Mesodermal cell (in vitro differentiated cells): ENCODE data around the gene S100PBP.
A peak's percentile ranks its signal among the peaks of the same experiment; 100 is the strongest.

Experiments
- H3K27ac ChIP-seq: 2 replicates; pipeline ENCODE4 v1.7.0; 2013; ENCODE audit warnings: mild to moderate bottlenecking, low read depth, low read length, moderate library complexity; ENCODE audit not compliant: severe bottlenecking
- H3K36me3 ChIP-seq: 2 replicates; pipeline ENCODE4 v1.7.1; 2013; ENCODE audit warnings: mild to moderate bottlenecking, low read length, moderate library complexity; ENCODE audit not compliant: control insufficient read depth, insufficient read depth
- H3K4me1 ChIP-seq: one replicate; pipeline ENCODE4 v1.7.1; 2013; ENCODE audit warnings: mild to moderate bottlenecking, low read length; ENCODE audit not compliant: insufficient read depth, control insufficient read depth, poor library complexity, severe bottlenecking
- H3K4me3 ChIP-seq: 2 replicates; pipeline ENCODE4 v1.7.0; 2013; ENCODE audit warnings: low read length, control low read depth, mild to moderate bottlenecking; ENCODE audit not compliant: insufficient read depth, poor library complexity, severe bottlenecking; ENCODE audit errors: extremely low read depth
- H3K9me3 ChIP-seq: 2 replicates; pipeline ENCODE4 v1.7.1; 2013; ENCODE audit warnings: mild to moderate bottlenecking, low read length, moderate library complexity; ENCODE audit not compliant: control insufficient read depth
- WGBS, 2 experiments: methylation state at CpG; one replicate each; pipeline ENCODE4 v1.1.5; 2013; ENCODE audit warnings: missing lambda C conversion rate in 2 of 2; ENCODE audit not compliant: insufficient coverage in 2 of 2; 5-methylcytosine and 5-hydroxymethylcytosine counted together

The S100PBP gene

DNA sequence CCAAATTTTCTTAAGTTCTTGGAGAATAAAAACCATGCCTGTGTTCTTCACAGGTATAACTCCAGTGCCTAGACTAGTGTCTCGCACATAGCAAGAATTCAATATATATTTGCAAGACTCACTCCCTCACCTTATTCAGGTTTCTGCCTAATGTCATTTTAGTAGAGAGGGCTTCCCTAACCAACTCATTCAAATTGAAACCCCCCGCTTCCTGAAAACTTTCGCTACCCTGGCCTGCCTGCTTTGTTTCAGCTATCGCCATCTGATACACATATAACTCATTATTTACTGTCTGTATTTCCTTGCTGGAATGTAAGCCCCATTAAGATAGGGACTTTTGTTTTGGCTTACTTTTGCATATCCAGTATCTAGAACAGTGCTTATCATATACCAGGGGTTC is 8.9 kb upstream of the S100PBP start:
- H3K4me1 ChIP-seq, result peaks cover 4% of the 10 kb centered on the region
- WGBS, 2 experiments, result 83 to 92% methylated on average over 1 to 2 of the region's 4 CpGs
- H3K36me3 ChIP-seq, result peaks cover 83% of the 10 kb centered on the region
- H3K27ac ChIP-seq, result no peak overlapping the region
- H3K9me3 ChIP-seq, result no peaks in the 10 kb centered on the region
- no peak overlapping the region for H3K4me3 ChIP-seq

DNA sequence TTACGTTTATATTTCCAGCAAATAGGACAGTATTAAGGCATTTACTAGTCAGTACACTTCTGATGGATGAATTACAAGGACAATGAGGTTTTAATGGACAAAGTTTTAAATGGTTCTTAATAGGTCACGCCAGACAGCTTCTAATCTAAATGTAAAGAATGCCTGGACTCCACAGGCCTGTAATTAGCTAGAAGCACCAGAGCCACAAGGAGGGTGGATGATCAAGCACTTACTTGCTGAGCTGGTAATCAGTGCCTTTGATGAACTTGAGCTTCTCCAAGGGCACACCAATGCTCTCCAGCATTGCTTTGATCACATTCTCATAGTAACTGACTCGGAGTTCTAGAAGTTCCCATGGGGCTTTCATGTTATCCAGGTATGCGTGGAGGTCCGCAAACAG is 7.1 kb upstream of the S100PBP start:
- Histone ChIP-seq H3K36me3 (peaks cover 91% of the 10 kb centered on the region), H3K9me3 (no peaks in the 10 kb centered on the region), H3K4me1 (peaks cover 4% of the 10 kb centered on the region), H3K27ac (no peak overlapping the region), H3K4me3 (no peak overlapping the region)
- WGBS, 2 experiments, result 92 to 95% methylated on average over 3 to 5 of the region's 5 CpGs

DNA sequence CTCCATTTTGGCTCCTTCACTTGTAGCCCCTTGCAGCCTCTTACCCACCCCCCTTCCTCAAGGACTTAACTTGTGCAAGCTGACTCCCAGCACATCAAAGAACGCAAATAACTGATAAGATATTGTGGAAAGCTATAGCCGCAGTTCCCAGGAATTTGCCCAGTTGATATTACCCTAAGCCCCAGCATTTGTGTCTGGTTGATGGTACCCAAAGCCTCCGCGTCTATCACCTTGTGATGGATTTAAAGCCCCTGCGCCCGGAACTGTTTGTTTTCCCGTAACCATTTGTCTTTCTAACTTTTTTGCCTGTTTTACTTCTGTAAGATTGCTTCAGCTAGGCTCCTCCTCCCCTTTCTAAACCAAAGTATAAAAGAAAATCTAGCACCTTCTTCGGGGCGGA is 6.2 kb upstream of the S100PBP start:
- WGBS, 2 experiments, result 77 to 93% methylated on average over 8 of the region's 9 CpGs
- Histone ChIP-seq H3K36me3 (peaks cover 86% of the 10 kb centered on the region), H3K9me3 (no peaks in the 10 kb centered on the region)

DNA sequence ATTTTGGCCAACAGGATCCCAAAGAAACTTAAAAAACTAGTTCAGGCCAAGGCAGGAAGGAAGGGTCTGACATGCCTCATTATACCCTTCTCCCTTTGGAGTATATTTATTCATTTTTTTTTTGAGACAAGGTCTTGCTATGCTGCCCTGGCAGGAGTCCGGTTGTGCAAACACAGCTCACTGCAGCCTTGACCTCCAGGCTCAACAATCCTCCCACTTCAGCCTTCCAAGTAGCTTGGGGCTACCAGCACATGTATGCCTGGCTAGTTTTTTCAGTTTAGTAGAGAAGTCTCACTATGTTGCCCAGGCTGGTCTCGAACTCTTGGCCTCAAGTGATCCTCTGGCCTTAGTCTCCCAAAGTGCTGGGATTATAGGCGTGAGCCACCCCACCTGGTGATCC is 5.5 kb upstream of the S100PBP start:
- Histone ChIP-seq H3K9me3 (no peaks in the 10 kb centered on the region), H3K4me3 (no peak overlapping the region), H3K36me3 (peaks cover 79% of the 10 kb centered on the region), H3K27ac (no peak overlapping the region), H3K4me1 (peaks cover 4% of the 10 kb centered on the region)
- WGBS, 2 experiments, result 100% methylated on average over 1 to 3 of the region's 3 CpGs

More for the DNA sequence above, 6.2 kb upstream of the S100PBP start:
- H3K4me1 ChIP-seq, result peaks cover 4% of the 10 kb centered on the region
- no peak overlapping the region for H3K4me3 ChIP-seq
- H3K27ac ChIP-seq, result no peak overlapping the region

DNA sequence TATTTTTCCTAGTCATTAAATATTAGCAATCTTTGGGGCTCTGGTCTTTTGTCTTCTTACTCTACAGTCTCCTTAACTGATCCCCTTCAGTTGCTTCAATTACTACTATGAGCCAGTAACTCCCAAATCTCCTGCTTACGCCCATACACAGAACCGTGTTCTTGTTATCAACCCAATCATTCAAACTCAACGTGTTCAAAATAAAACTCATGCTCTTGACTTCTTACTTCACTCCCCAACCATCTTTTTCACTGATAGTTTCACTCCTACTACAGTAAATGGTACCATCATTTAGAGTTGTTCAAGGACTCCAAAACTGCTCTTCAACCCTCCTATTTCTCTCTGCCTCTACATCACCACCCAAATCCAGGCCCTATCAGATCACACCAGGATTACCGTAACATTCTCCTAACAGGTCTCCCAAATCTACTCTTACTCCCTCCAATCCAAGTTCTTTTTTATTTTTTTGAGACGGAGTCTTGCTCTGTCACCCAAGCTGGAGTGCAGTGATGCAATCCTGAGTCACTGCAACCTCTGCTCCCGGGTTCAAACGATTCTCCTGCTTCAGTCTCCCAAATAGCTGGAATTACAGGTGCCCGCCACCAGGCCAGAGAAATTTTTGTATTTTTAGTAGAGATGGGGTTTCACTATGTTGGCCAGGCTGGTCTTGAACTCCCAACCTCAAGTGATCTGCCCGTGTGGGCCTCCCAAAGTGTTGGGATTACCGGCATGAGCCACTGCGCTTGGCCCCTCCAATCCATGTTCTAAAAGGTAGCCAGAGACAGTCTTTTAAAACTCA is 3.3 kb upstream of the S100PBP start:
- no peak overlapping the region for H3K4me3 ChIP-seq
- 91 to 92% methylated on average over 10 of the region's 11 CpGs for WGBS, 2 experiments

DNA sequence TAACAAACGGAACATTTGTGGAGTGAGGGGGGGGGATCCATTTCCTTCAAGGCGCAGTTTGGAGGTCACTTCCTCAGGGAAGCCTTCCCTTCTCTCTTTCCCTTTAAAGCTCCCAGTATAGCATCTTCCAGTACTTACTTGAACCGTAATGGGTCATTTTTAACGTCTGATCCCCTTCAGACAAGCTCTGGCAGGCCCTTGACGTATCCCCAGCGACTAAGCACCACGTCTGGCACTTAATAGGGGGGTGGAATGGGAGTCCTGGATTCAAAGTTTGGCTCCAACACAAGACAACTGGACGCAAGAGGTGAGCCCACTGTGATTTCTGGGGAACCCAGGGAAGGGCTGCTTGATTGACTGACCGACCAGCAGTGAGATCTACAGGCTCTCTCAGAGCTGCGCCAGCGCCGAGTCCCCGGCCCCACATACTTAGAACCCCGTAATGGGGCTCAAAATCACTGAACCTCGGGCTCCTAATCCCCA is 736 bp upstream of the S100PBP start:
- Histone ChIP-seq H3K36me3 (peaks cover 42% of the 10 kb centered on the region), H3K4me1 (peaks cover 7% of the 10 kb centered on the region), H3K4me3 (peak overlapping the region; percentile 97), H3K27ac (peak overlapping the region; percentile 96), H3K9me3 (no peaks in the 10 kb centered on the region)
- WGBS, 2 experiments, result 0% methylated on average over 12 to 13 of the region's 15 CpGs

More for the DNA sequence above, 3.3 kb upstream of the S100PBP start:
- Histone ChIP-seq H3K9me3 (no peaks in the 10 kb centered on the region), H3K27ac (no peak overlapping the region), H3K4me1 (peaks cover 9% of the 10 kb centered on the region), H3K36me3 (peaks cover 57% of the 10 kb centered on the region)

DNA sequence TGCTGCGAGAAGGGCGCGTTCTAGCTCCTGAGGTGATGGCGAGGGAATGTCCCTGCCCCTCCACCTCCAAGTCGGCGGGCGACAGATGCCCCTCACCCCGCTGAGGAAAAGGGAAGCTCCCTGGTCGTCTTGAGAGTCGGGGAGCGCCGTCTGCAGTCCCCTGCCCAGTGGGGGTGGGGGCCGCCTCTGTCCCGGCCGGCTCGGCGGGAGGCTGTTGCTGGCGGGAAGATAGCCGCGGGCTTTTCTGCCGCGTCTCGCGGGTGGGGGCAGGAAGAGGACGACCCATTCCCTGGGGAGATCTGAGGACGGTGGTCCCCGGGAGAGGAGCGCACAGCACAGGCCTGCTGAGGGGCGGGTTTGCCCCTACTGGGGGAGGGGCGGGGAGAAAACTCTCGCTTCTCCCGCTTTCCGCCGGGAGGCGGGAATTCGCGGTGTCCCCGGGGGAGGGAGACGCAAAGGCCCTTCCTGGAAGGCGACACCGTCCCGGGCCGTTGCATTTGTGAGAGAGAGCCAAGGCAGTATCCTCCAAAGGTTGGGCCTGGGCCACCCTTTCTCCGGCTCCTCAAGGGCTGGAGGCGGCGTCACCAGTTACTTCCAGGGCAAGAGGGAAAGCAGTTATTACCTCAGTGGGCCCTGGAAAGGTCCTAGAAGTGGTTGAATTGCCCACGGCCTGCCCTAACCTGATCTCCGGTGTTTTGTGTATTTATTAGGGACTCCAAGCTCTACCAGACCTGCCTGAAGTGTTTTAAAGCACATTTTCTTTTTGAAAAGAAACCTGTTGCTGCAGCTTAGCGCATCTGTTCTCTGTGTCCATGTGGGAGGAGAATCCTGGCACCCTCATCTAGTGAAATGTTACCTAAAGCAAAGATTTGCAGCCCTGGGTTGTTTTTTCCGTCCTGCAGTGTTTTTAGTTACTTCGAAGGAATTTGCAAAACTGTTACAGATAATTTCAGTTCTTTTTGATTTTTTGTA is 648 bp downstream of the S100PBP start:
- Histone ChIP-seq H3K4me1 (peaks cover 5% of the 10 kb centered on the region), H3K9me3 (no peaks in the 10 kb centered on the region), H3K4me3 (peak overlapping the region; percentile 97), H3K27ac (peak overlapping the region; percentile 94), H3K36me3 (peaks cover 35% of the 10 kb centered on the region)
- WGBS, 2 experiments, result 3 to 5% methylated on average over 28 to 32 of the region's 51 CpGs

DNA sequence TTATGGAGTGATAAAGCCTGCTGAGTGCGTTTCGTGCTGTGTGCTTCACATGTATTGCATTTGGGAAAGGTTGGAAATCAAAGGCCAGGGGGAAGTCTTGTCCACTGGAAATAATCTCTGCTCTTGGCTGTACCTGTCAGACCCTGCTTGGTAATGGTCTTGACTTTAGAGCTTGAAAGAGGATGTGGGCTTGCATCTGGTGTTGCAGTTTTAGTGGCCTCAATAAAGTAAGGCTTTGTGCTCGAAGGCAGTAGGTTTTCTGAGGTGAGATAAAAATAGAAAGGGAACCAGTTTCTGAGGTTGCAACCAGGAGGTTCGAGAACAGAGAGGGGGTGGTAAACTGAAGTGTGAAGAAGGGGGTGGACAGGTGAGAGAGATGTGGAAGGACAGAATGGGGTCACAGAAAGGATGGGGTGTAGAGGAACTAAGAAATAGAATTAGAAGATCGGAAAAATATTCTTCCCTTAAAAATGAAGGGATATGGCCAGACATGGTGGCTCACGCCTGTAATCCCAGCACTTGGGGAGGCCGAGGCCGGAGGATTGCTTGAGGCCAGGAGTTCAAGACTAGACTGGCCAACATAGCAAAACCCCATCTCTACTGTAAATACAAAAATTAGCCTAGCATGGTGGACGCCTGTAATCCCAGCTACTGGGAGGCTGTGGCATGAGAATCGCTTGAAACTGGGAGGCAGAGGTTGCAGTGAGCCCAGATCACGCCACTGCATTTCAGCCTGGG is 1.5 kb downstream of the S100PBP start:
- WGBS, 2 experiments, result 72 to 82% methylated on average over 5 to 9 of the region's 11 CpGs
- H3K9me3 ChIP-seq, result no peaks in the 10 kb centered on the region
- H3K27ac ChIP-seq, result peak overlapping the region; percentile 94
- peaks cover 5% of the 10 kb centered on the region for H3K4me1 ChIP-seq
- peak overlapping the region; percentile 97 for H3K4me3 ChIP-seq
- H3K36me3 ChIP-seq, result peaks cover 28% of the 10 kb centered on the region

DNA sequence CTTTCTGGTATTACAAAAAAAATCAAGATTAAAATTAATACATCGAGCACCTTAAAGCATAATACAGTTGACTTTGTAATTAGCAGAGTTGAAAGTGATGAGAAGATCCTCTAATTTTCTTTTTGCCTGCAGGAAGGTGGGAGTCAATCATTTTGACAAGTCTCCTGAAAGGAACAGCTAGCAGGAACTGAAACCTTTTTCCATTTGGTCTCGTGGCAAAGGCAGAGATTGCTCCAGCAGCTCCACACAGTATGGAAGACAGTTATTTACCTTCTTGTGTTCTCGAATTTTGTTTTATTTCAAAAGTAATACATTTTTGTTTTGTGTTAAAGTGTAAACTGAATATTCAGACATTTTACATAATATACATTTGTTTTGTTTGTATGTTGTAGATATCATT is 7.7 kb downstream of the S100PBP start:
- Histone ChIP-seq H3K9me3 (no peaks in the 10 kb centered on the region), H3K4me1 (no peaks in the 10 kb centered on the region), H3K4me3 (no peak overlapping the region), H3K36me3 (peaks cover 63% of the 10 kb centered on the region), H3K27ac (no peak overlapping the region)
- WGBS, 2 experiments, result 100% methylated on average over 1 of the region's 3 CpGs

DNA sequence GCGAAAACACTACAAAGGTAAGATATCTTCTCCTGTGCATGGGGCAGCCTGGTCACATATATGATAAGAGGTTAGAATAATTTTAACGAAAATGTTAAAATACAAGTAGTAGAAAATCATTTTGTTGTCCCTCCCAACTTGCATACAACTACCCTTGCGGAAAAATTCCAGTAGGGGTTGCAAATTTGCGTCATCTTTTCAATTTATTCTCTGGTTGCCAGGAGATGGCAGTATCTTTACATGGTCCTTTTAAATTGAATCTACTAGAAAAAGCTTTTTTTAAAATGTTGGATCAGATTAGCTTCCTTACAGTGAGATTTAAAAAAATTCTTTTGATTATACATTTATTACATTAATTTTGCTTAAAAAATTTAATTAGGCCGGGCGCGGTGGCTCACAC is 10.9 kb downstream of the S100PBP start:
- Histone ChIP-seq H3K27ac (no peak overlapping the region), H3K4me3 (no peak overlapping the region), H3K9me3 (no peaks in the 10 kb centered on the region), H3K36me3 (peaks cover 76% of the 10 kb centered on the region), H3K4me1 (no peaks in the 10 kb centered on the region)
- WGBS, 2 experiments, result 100% methylated on average over 1 of the region's 7 CpGs; no CpG with 5 or more reads in 1 of the 2 experiments
